ENCODE measurements around the gene CAT. TPM values are rescaled to one million over a fixed set of nuclear protein-coding genes. Genes with fewer than 3 reads are reported as not detected.

The CAT gene
- total RNA-seq, 4 donors from 2014 or later = 21.9 to 99.0 (median 39.9) TPM

GRCh38 chr11:34507156-34507555, 68.4 kb downstream of the CAT start:
- no peaks in the 10 kb centered on the region for H3K9me3 ChIP-seq
- DNase-seq = no peak
- no peaks in the 10 kb centered on the region for H3K27me3 ChIP-seq
- intact Hi-C loops (cut with DNase I) = no loop called here
- WGBS, 2 donors = 58 to 65% methylated on average over 6 of the region's 6 CpGs
- TF ChIP-seq POLR2A (IDR thresholded peaks at IDR 0.05) (no peak), CTCF (IDR thresholded peaks at IDR 0.05) (no peak)
- no peak overlapping the region for H3K27ac ChIP-seq
- peaks cover 0 to 3% (median 2%) of the 10 kb centered on the region in 3 donors for H3K4me1 ChIP-seq
- no peaks in the 10 kb centered on the region for H3K36me3 ChIP-seq
- H3K4me3 ChIP-seq = no peak overlapping the region

- intact Hi-C loops (cut with DNase I) = no loop called here
- Histone ChIP-seq H3K27me3 (no peaks in the 10 kb centered on the region), H3K4me3 (no peak overlapping the region), H3K36me3 (no peaks in the 10 kb centered on the region), H3K4me1 (no peaks in the 10 kb centered on the region), H3K9me3 (no peaks in the 10 kb centered on the region), H3K27ac (no peak overlapping the region)
- 56 to 64% methylated on average over 5 of the region's 5 CpGs for WGBS, 2 donors
- DNase-seq = no peak
- TF ChIP-seq CTCF (IDR thresholded peaks at IDR 0.05) = no peak
- no peak for TF ChIP-seq POLR2A (IDR thresholded peaks at IDR 0.05)
Observed at GRCh38 chr11:34507610-34508009, 68.9 kb downstream of the CAT start.

GRCh38 chr11:34508524-34508923, 69.8 kb downstream of the CAT start:
- H3K36me3 ChIP-seq = no peaks in the 10 kb centered on the region
- H3K4me1 ChIP-seq = peaks cover 0 to 7% (median 0%) of the 10 kb centered on the region in 3 donors
- no peak for TF ChIP-seq CTCF (IDR thresholded peaks at IDR 0.05)
- TF ChIP-seq POLR2A (IDR thresholded peaks at IDR 0.05) = no peak
- H3K27ac ChIP-seq = no peak overlapping the region
- no peaks in the 10 kb centered on the region for H3K27me3 ChIP-seq
- intact Hi-C loops (cut with DNase I) = no loop called here
- 30 to 39% methylated on average over 2 of the region's 2 CpGs for WGBS, 2 donors
- H3K4me3 ChIP-seq = no peak overlapping the region
- no peaks in the 10 kb centered on the region for H3K9me3 ChIP-seq
- DNase-seq = no peak

GRCh38 chr11:34509336-34509876, 70.7 kb downstream of the CAT start:
- no peaks in the 10 kb centered on the region for H3K27me3 ChIP-seq
- H3K27ac ChIP-seq = no peak overlapping the region
- no peak overlapping the region for H3K4me3 ChIP-seq
- no peaks in the 10 kb centered on the region for H3K36me3 ChIP-seq
- TF ChIP-seq CTCF (IDR thresholded peaks at IDR 0.05) = no peak
- no peak for DNase-seq
- H3K4me1 ChIP-seq = peaks cover 0 to 12% (median 0%) of the 10 kb centered on the region in 3 donors
- no peaks in the 10 kb centered on the region for H3K9me3 ChIP-seq
- WGBS, 2 donors = 38 to 44% methylated on average over 4 to 5 of the region's 5 CpGs
- intact Hi-C loops (cut with DNase I) = no loop called here

- intact Hi-C loops (cut with DNase I) = no loop called here
- Histone ChIP-seq H3K27me3 (no peaks in the 10 kb centered on the region), H3K27ac (no peak overlapping the region), H3K9me3 (no peaks in the 10 kb centered on the region), H3K4me3 (no peak overlapping the region), H3K36me3 (no peaks in the 10 kb centered on the region), H3K4me1 (peaks cover 0 to 12% (median 0%) of the 10 kb centered on the region in 3 donors)
- DNase-seq = no peak
- TF ChIP-seq POLR2A (IDR thresholded peaks at IDR 0.05) (no peak), CTCF (IDR thresholded peaks at IDR 0.05) (no peak)
Observed at GRCh38 chr11:34510218-34510617, 71.5 kb downstream of the CAT start.
